Breast epithelium (tissue), 4 donors: ENCODE results near the gene AP2A1. TPM values are rescaled to one million over a fixed set of nuclear protein-coding genes. Genes with fewer than 3 reads are reported as not detected.

Experiments
- DNase-seq, 2 donors: peaks; one replicate each; pipeline ENCODE4 v3.0.0-alpha.2; 2019; ENCODE audit warnings: low spot score in 2 of 2
- H3K27ac ChIP-seq, 2 donors: fragments of 200-600 bp; sonication (generic) in 1 of 2; one replicate each; pipeline ENCODE4 v1.5.1; 2016 to 2019; ENCODE audit warnings: mild to moderate bottlenecking in 1 of 2
- H3K27me3 ChIP-seq, 2 donors: fragments of 200-600 bp; sonication (generic) in 1 of 2; one replicate each; pipeline versions ENCODE4 v1.5.1 to v1.6.0; 2017 to 2019; ENCODE audit warnings: control low read depth in 1 of 2, mild to moderate bottlenecking in 1 of 2
- H3K36me3 ChIP-seq: fragments of 200-600 bp; one replicate; pipeline ENCODE4 v1.5.1; 2019
- H3K4me1 ChIP-seq, 2 donors: fragments of 200-600 bp; sonication (generic); one replicate each; pipeline ENCODE4 v1.5.1; 2016 to 2019; ENCODE audit warnings: control low read depth in 1 of 2
- H3K4me3 ChIP-seq, 3 donors: fragments of 200-600 bp; sonication (generic); 1 replicate in 2 of 3; 2 replicates in 1 of 3; pipeline ENCODE4 v1.5.1; 2016 to 2019; ENCODE audit warnings: mild to moderate bottlenecking in 3 of 3, moderate library complexity in 2 of 3
- H3K9me3 ChIP-seq, 2 donors: fragments of 200-600 bp; sonication (generic) in 1 of 2; one replicate each; pipeline ENCODE4 v1.5.1; 2016 to 2019; ENCODE audit warnings: control low read depth in 1 of 2
- POLR2A ChIP-seq: fragments of 450-650 bp; IDR thresholded peaks from one replicate; pipeline ENCODE4 v1.6.1; 2016; ENCODE audit warnings: antibody characterized with exemption, mild to moderate bottlenecking, moderate library complexity
- POLR2AphosphoS5 ChIP-seq, 3 donors: sonication (generic); formaldehyde crosslinking; IDR thresholded peaks; one replicate each; pipeline ENCODE4 v1.6.1; 2017; ENCODE audit warnings: antibody characterized with exemption in 3 of 3
- intact Hi-C: fragments of 100-400 bp; cut with DNase I; formaldehyde crosslinking; loops from one replicate; pipeline ENCODE4 v1.15.1; 2023; ENCODE audit warnings: low total_unique reads
- total RNA-seq, 3 donors: library from RNA; depleted of rRNA; stranded (reverse); fragments of >200 nt; gene quantifications; one replicate each; pipeline ENCODE4 v1.1.0, GENCODE V29; 2016
- TF ChIP-seq, protein P1 (sequence below), 3 donors: fragments of 450-650 bp; IDR thresholded peaks; one replicate each; pipeline ENCODE4 v1.5.1; 2016 to 2017; ENCODE audit warnings: antibody characterized with exemption in 3 of 3, mild to moderate bottlenecking in 3 of 3, moderate library complexity in 3 of 3

AP2A1 gene
- total RNA-seq, 3 donors from 2014 or later, result 42.1 to 71.0 (median 59.3) TPM

GRCh38 chr19:49850487-49851342 is 83.9 kb downstream of the AP2A1 start, which contains the start of gene PTOV1:
Gene PTOV1 (plus strand): TSS chr19:49851159.
- H3K4me3 ChIP-seq, result peak within 1 kb of the TSS; percentile 71 to 93 (median 83)
- peak; percentile 90 to 92 for DNase-seq
- no peaks in the 10 kb centered on the region for H3K36me3 ChIP-seq
- H3K27ac ChIP-seq, result peak within 1 kb of the TSS; percentile 98 to 100
- TF ChIP-seq POLR2AphosphoS5 (IDR thresholded peaks at IDR 0.05) (peak; percentile 83 to 97 (median 95)), POLR2A (peak; percentile 71)
- TF ChIP-seq, protein P1, sequence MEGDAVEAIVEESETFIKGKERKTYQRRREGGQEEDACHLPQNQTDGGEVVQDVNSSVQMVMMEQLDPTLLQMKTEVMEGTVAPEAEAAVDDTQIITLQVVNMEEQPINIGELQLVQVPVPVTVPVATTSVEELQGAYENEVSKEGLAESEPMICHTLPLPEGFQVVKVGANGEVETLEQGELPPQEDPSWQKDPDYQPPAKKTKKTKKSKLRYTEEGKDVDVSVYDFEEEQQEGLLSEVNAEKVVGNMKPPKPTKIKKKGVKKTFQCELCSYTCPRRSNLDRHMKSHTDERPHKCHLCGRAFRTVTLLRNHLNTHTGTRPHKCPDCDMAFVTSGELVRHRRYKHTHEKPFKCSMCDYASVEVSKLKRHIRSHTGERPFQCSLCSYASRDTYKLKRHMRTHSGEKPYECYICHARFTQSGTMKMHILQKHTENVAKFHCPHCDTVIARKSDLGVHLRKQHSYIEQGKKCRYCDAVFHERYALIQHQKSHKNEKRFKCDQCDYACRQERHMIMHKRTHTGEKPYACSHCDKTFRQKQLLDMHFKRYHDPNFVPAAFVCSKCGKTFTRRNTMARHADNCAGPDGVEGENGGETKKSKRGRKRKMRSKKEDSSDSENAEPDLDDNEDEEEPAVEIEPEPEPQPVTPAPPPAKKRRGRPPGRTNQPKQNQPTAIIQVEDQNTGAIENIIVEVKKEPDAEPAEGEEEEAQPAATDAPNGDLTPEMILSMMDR (IDR thresholded peaks at IDR 0.05), result no peak
- no peaks in the 10 kb centered on the region for H3K9me3 ChIP-seq
- no peaks in the 10 kb centered on the region for H3K27me3 ChIP-seq
- intact Hi-C loops, result no loop called here
- H3K4me1 ChIP-seq, result peaks cover 0 to 9% of the 10 kb centered on the region in 2 donors

DNA sequence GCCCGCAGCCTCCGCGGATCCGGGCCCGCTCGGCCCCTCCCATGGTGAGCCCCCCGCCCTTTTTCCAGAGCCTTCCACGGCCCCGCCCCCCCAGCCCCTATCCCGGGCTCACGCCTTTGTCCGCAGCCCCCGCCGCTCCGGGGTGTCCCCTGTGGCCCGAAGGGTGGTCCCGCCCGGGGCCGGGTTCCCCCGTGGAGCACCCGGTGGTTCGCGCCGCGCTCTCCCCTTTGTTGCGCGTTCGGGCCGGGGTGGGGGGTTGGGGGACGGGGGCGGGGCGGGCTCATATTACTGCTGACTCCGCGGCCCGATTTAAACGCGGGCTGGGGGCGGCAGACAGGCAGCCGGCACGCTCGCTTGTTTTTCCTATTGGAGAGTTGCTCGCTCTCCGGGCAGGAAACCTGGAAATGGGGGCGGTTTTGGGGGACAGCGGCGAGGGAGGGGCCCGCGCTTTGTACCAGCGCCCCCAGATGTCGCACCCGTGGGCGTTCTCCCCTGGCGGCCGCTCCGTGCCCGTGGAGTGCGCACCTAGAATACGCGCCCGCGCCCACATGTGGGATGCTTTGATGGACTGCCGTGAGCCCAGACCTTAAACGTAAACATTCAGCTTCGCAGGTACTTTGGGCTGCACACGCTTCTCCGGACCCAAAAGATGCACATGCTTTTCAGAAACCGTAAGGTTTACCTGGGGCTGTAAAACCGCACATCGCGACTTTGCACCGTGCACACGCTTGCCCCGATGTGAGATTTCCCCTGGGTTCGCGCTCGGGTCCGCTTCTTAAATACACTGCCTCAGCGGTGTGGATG is 84.9 kb downstream of the AP2A1 start:
- intact Hi-C loops, result no loop called here
- Histone ChIP-seq H3K4me3 (peak overlapping the region; percentile 71 to 93 (median 83)), H3K4me1 (peaks cover 0 to 9% of the 10 kb centered on the region in 2 donors), H3K9me3 (no peaks in the 10 kb centered on the region), H3K36me3 (no peaks in the 10 kb centered on the region), H3K27me3 (no peaks in the 10 kb centered on the region), H3K27ac (peak overlapping the region; percentile 98 to 100)
- no peak for DNase-seq
- TF ChIP-seq POLR2AphosphoS5 (IDR thresholded peaks at IDR 0.05) (no peak), POLR2A (no peak)
- TF ChIP-seq, protein P1 (IDR thresholded peaks at IDR 0.05), result no peak

- H3K9me3 ChIP-seq, result no peaks in the 10 kb centered on the region
- intact Hi-C loops, result no loop called here
- no peaks in the 10 kb centered on the region for H3K27me3 ChIP-seq
- H3K4me3 ChIP-seq, result peak overlapping the region; percentile 71 to 93 (median 83)
- H3K27ac ChIP-seq, result no peak overlapping the region
- no peak for DNase-seq
- peaks cover 0 to 9% of the 10 kb centered on the region in 2 donors for H3K4me1 ChIP-seq
- H3K36me3 ChIP-seq, result no peaks in the 10 kb centered on the region
- TF ChIP-seq POLR2AphosphoS5 (IDR thresholded peaks at IDR 0.05) (no peak), POLR2A (no peak)
- TF ChIP-seq, protein P1 (IDR thresholded peaks at IDR 0.05), result no peak
Observed at GRCh38 chr19:49852631-49853126, 85.9 kb downstream of the AP2A1 start.

GRCh38 chr19:49853852-49854377 is 87.1 kb downstream of the AP2A1 start:
- Histone ChIP-seq H3K36me3 (peaks cover 3% of the 10 kb centered on the region), H3K27ac (peak overlapping the region; percentile 45 to 50), H3K27me3 (no peaks in the 10 kb centered on the region), H3K9me3 (no peaks in the 10 kb centered on the region), H3K4me3 (no peak overlapping the region), H3K4me1 (peaks cover 0 to 9% of the 10 kb centered on the region in 2 donors)
- intact Hi-C loops, result no loop called here
- TF ChIP-seq, protein P1 (IDR thresholded peaks at IDR 0.05), result no peak
- no peak for TF ChIP-seq POLR2A
- no peak for DNase-seq
